Upper lobe of left lung (tissue), 6 donors: ENCODE data around the gene SPATA24. TPM values are rescaled to one million over a fixed set of nuclear protein-coding genes. Genes with fewer than 3 reads are reported as not detected.
"Not testable (repeated sequence)": the region's sequence is repeated elsewhere in the genome, so short reads cannot be mapped to it uniquely, and the experiment has no call there.

ENCODE experiments used
- ATAC-seq, 2 donors: fragments of 200-7000 bp; cut with Tn5 transposase; one replicate each; pipeline ENCODE4 v1.9.1; 2022; ENCODE audit warnings: mild to moderate bottlenecking in 2 of 2, moderate library complexity in 2 of 2; ENCODE audit not compliant: low FRiP score in 2 of 2
- DNase-seq, 2 donors: peaks; one replicate each; pipeline ENCODE4 v3.0.0-alpha.2; 2019 to 2020
- H3K27ac ChIP-seq, 4 donors: fragments of 200-600 bp; sonication (generic); one replicate each; pipeline ENCODE4 v1.5.1; 2016 to 2019
- H3K27me3 ChIP-seq, 4 donors: fragments of 200-600 bp; sonication (generic); one replicate each; pipeline ENCODE4 v1.5.1; 2017 to 2019
- H3K36me3 ChIP-seq, 4 donors: fragments of 200-600 bp; sonication (generic); one replicate each; pipeline ENCODE4 v1.5.1; 2016 to 2019
- H3K4me1 ChIP-seq, 4 donors: fragments of 200-600 bp; sonication (generic); one replicate each; pipeline ENCODE4 v1.5.1; 2018 to 2019
- H3K4me3 ChIP-seq, 4 donors: fragments of 200-600 bp; sonication (generic); one replicate each; pipeline ENCODE4 v1.5.1; 2017 to 2019; ENCODE audit warnings: mild to moderate bottlenecking in 2 of 4, moderate library complexity in 1 of 4
- H3K9me3 ChIP-seq, 4 donors: fragments of 200-600 bp; sonication (generic); one replicate each; pipeline ENCODE4 v1.5.1; 2018 to 2019
- EP300 ChIP-seq, 4 donors: sonication (generic); formaldehyde crosslinking; IDR thresholded peaks; one replicate each; pipeline ENCODE4 v1.5.1; 2017; ENCODE audit warnings: antibody characterized with exemption in 4 of 4, control low read depth in 2 of 4
- POLR2A ChIP-seq, 4 donors: fragments of 450-650 bp; IDR thresholded peaks; one replicate each; pipeline ENCODE4 v1.5.1; 2016 to 2017; ENCODE audit warnings: antibody characterized with exemption in 4 of 4, mild to moderate bottlenecking in 2 of 4
- POLR2AphosphoS5 ChIP-seq, 2 donors: sonication (generic); formaldehyde crosslinking; IDR thresholded peaks; one replicate each; pipeline ENCODE4 v1.5.1; 2017; ENCODE audit warnings: antibody characterized with exemption in 2 of 2
- WGBS, 2 donors: methylation state at CpG; one replicate each; pipeline ENCODE4 v1.1.5; 2017 to 2018; 5-methylcytosine and 5-hydroxymethylcytosine counted together
- total RNA-seq, 6 donors: library from RNA; depleted of rRNA in 4 of 6; stranded (reverse); fragments of >200 nt in 4 of 6; gene quantifications; one replicate each; pipeline versions ENCODE4 v1.1.0 to v1.2.1, GENCODE V29; 2016 to 2021
- TF ChIP-seq, protein P1 (sequence below), 6 experiments: fragments of 450-650 bp in 4 of 6; fragments of 200-600 bp in 2 of 6; sonication (generic) in 2 of 6; IDR thresholded peaks; one replicate each; pipeline ENCODE4 v1.5.1; 2016 to 2019; ENCODE audit warnings: antibody characterized with exemption in 6 of 6
- donor health status: DM: no; HTN: no; CAD: no; lungs with moderate emphysema.
- donor health status: DM: no; HTN: yes; CAD: no; lungs with severe emphysema.

The SPATA24 gene
- total RNA-seq, 6 donors from 2014 or later: 2.9 to 6.3 (median 4.8) TPM; not detected in 1

DNA sequence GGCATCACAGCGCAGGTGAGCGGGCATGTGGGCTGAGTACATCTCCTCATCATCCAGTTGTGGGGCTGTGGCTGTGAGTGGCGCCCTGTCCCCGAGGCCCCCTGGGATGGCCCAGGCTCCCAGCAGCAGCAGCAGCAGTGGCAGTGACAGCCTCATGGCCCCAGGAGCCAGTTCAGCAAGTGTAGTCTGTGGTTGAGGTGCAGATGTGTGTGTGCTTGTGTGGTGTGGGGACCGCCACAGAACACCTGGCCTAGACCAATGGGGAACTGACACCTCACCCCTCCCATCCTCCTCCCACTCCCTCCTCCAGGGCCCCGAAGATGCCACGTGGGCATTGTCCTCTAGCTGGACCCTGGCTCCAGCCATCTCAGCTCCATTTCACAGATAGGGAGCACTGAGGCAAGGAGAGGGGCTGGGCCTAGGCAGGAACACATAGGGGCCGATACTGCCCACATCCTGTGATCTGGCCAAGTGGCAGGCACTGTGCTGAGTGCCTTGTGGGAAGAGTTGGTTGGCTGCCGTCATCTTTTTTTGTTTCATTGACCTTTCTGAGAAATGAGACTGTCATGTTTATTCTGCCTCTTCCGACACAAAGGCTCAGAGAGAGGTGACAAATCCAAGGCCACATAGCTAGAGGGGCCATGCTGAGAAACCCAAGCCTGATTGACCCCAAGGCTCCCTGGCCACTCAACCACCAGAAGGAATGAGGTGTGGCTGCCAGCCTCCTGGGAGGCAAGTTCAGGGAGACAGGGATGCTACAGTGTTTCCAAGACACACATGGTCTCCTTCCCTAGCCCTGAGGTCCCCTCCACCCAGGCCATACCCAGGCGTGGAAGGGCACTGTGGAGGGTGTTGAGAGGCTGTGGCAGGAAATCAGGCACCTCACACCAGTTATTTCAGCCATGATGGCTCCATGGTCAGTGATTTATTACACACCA lies 13.9 kb downstream of the SPATA24 start, which contains the start of gene MZB1:
TSS of gene MZB1 (minus strand) at position 213 of the 938 bp plus-strand sequence. CDS start at position 156, 57 bp downstream.
- Histone ChIP-seq H3K27ac (peak within 1 kb of the TSS in 3 of 4 donors; percentile 2 to 71 (median 64)), H3K9me3 (no peaks in the 10 kb centered on the region), H3K36me3 (no peaks in the 10 kb centered on the region), H3K27me3 (peaks cover 0 to 27% (median 18%) of the 10 kb centered on the region in 4 donors), H3K4me1 (peaks cover 20 to 59% (median 51%) of the 10 kb centered on the region in 4 donors), H3K4me3 (no peak within 1 kb of the TSS)
- no peak for DNase-seq
- TF ChIP-seq POLR2AphosphoS5 (IDR thresholded peaks at IDR 0.05) (peak in 1 of 2 donors; percentile 16), POLR2A (IDR thresholded peaks at IDR 0.05) (peak in 1 of 4 donors; percentile 30), EP300 (IDR thresholded peaks at IDR 0.05) (no peak)
- TF ChIP-seq, protein P1, sequence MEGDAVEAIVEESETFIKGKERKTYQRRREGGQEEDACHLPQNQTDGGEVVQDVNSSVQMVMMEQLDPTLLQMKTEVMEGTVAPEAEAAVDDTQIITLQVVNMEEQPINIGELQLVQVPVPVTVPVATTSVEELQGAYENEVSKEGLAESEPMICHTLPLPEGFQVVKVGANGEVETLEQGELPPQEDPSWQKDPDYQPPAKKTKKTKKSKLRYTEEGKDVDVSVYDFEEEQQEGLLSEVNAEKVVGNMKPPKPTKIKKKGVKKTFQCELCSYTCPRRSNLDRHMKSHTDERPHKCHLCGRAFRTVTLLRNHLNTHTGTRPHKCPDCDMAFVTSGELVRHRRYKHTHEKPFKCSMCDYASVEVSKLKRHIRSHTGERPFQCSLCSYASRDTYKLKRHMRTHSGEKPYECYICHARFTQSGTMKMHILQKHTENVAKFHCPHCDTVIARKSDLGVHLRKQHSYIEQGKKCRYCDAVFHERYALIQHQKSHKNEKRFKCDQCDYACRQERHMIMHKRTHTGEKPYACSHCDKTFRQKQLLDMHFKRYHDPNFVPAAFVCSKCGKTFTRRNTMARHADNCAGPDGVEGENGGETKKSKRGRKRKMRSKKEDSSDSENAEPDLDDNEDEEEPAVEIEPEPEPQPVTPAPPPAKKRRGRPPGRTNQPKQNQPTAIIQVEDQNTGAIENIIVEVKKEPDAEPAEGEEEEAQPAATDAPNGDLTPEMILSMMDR (IDR thresholded peaks at IDR 0.05): no peak
- WGBS, 2 donors: 61 to 77% methylated on average over 8 to 10 of the region's 11 CpGs
- ATAC-seq: no peak

DNA sequence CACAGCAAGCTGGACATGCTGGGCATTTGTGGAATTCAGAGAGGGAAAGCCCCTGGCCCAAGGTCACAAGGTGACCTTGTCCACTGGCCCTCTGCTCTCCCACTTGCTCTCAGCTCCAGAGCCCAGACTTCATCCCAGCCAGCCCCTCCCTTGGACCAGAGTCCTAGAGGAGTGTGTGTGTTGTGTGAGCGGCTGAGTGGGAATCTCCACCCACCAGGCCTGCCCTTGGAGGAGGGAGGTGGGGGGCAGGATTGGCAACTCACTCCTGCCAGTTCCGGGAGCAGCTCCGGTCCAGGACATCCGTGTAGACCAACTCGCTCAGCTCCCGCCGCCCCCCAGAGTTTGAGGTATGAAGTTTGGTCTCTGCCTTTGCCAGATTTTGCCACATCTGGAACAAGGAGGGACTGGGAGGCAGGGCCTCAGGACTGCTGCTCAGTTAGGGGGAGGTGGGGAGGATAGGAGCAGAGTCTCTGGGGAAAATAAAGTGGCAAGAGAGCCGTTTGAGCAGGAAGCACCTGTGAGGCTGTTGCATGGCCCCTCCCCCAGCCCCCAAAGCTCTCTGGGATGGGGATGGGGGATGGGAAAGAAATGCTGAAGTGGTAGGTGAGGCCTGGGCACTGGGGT lies 15.6 kb downstream of the SPATA24 start:
- peak in 1 of 2 donors; percentile 5 for ATAC-seq
- H3K4me1 ChIP-seq: peaks cover 14 to 50% (median 39%) of the 10 kb centered on the region in 4 donors
- H3K9me3 ChIP-seq: no peaks in the 10 kb centered on the region
- TF ChIP-seq POLR2AphosphoS5 (IDR thresholded peaks at IDR 0.05) (no peak), EP300 (IDR thresholded peaks at IDR 0.05) (no peak), POLR2A (IDR thresholded peaks at IDR 0.05) (no peak)
- TF ChIP-seq, protein P1 (IDR thresholded peaks at IDR 0.05): no peak
- H3K36me3 ChIP-seq: no peaks in the 10 kb centered on the region
- DNase-seq: no peak
- peak overlapping the region in 2 of 4 donors; percentile 8 to 28 for H3K27ac ChIP-seq
- WGBS, 2 donors: 16 to 25% methylated on average over 6 to 8 of the region's 8 CpGs
- H3K4me3 ChIP-seq: no peak overlapping the region
- H3K27me3 ChIP-seq: peaks cover 0 to 11% (median 5%) of the 10 kb centered on the region in 4 donors

DNA sequence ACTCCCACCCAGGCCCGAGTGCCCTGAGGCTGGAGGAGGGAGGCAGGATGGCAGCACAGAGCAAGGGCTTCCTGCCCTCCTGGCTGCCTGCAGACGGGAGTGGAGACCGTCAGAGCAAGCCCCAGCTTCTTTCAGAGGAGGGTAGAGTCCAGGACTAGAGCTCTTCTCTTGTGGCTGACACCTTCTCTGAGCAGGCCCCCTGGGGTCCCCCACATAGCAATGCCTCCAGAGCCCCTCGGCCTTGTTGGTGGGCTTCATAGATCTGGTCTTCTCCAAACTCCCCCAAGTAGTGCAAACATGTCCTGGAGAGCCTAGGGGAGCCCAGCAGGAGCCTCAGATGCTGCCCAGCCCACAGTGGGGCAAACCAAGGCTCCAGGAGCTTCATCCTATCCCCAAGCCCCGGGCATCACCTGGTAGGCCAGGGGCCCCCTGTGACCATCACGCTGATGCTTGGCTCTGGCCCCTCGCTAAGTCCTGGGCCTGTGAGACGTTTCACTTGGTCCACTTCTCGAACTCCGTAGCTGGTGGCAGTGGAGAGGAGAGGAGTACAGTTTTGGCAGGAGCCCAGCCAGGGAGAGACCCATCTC lies 16.2 kb downstream of the SPATA24 start:
- Histone ChIP-seq H3K27ac (no peak overlapping the region), H3K9me3 (no peaks in the 10 kb centered on the region), H3K36me3 (no peaks in the 10 kb centered on the region), H3K4me3 (no peak overlapping the region), H3K4me1 (peaks cover 10 to 44% (median 33%) of the 10 kb centered on the region in 4 donors), H3K27me3 (peaks cover 0 to 6% (median 2%) of the 10 kb centered on the region in 4 donors)
- no peak for TF ChIP-seq POLR2A (IDR thresholded peaks at IDR 0.05)
- no peak for TF ChIP-seq EP300 (IDR thresholded peaks at IDR 0.05)
- TF ChIP-seq POLR2AphosphoS5 (IDR thresholded peaks at IDR 0.05): no peak
- TF ChIP-seq, protein P1 (IDR thresholded peaks at IDR 0.05): no peak
- no peak for ATAC-seq
- whole genome bisulfite sequencing, 2 donors: 69 to 79% methylated on average over 6 to 9 of the region's 10 CpGs
- DNase-seq: no peak

DNA sequence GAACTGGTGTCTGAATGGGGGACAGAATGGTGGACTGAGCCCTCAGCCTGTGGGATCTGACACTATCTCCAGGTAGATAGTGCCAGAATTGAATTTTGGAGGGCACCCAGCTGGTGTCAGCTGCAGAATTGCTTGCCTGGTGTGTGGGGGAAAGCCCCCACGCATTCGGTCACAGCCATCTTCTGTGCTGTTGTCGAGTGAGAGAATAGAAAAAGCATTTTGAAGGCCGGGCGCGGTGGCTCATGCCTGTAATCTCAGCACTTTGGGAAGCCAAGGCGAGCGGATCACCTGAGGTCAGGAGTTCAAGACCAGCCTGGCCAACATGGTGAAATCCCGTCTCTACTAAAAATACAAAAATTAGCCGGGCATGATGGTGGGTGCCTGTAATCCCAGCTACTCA lies 16.9 kb downstream of the SPATA24 start:
- H3K9me3 ChIP-seq, H3K4me3 ChIP-seq, H3K36me3 ChIP-seq, DNase-seq, H3K27me3 ChIP-seq, ATAC-seq, H3K27ac ChIP-seq: not testable (repeated sequence)
- peaks cover 6 to 36% (median 27%) of the 10 kb centered on the region in 4 donors for H3K4me1 ChIP-seq
- 93 to 96% methylated on average over 10 of the region's 10 CpGs for WGBS, 2 donors

DNA sequence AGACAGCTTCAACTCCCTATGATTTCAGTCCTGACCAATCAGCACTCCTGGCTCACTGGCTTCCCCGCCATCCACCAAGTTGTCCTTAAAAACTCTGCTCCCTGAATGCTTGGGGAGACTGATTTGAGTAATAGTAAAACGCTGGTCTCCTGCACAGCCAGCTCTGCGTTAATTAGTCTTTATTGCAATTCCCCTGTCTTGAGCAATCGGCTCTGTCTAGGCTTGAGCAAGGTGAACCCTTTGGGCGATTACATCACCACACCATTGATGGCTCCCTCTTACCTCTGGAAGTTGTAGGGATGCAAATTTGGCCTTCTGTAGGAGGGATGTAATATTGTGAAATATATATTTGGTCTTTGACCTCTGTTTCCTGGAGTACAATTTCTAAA lies 17.8 kb downstream of the SPATA24 start:
- peaks cover 6 to 28% (median 21%) of the 10 kb centered on the region in 4 donors for H3K4me1 ChIP-seq
- no peak for DNase-seq
- no peaks in the 10 kb centered on the region for H3K9me3 ChIP-seq
- no peaks in the 10 kb centered on the region for H3K27me3 ChIP-seq
- H3K36me3 ChIP-seq: no peaks in the 10 kb centered on the region
- H3K27ac ChIP-seq: peak overlapping the region in 1 of 4 donors; percentile 78
- TF ChIP-seq POLR2AphosphoS5 (IDR thresholded peaks at IDR 0.05) (no peak), EP300 (IDR thresholded peaks at IDR 0.05) (no peak)
- 51 to 76% methylated on average over 5 of the region's 5 CpGs for WGBS, 2 donors
- no peak for ATAC-seq
- no peak overlapping the region for H3K4me3 ChIP-seq
